Glutamatergic neuron (in vitro differentiated cells): ENCODE data around the gene SIM1. TPM values are rescaled to one million over a fixed set of nuclear protein-coding genes. Genes with fewer than 3 reads are reported as not detected.

Source experiments
- DNase-seq: peaks from one replicate; pipeline ENCODE4 v3.0.0; 2022
- H3K27ac Mint-ChIP-seq: one replicate; pipeline ENCODE4 v1.8.0; 2020; ENCODE audit warnings: mild to moderate bottlenecking, mixed read lengths, inconsistent platforms; ENCODE audit not compliant: unreplicated experiment
- H3K27me3 Mint-ChIP-seq: one replicate; pipeline ENCODE4 v1.8.0; 2020; ENCODE audit warnings: mild to moderate bottlenecking, moderate library complexity, mixed read lengths, inconsistent platforms; ENCODE audit not compliant: unreplicated experiment
- H3K36me3 Mint-ChIP-seq: one replicate; pipeline ENCODE4 v1.8.0; 2020; ENCODE audit warnings: mild to moderate bottlenecking, mixed read lengths, inconsistent platforms; ENCODE audit not compliant: unreplicated experiment
- H3K4me1 Mint-ChIP-seq: one replicate; pipeline ENCODE4 v1.8.0; 2020; ENCODE audit warnings: mild to moderate bottlenecking, low read depth, mixed read lengths, inconsistent platforms; ENCODE audit not compliant: unreplicated experiment
- H3K4me3 Mint-ChIP-seq: one replicate; pipeline ENCODE4 v1.8.0; 2020; ENCODE audit warnings: mild to moderate bottlenecking, mixed read lengths, inconsistent platforms; ENCODE audit not compliant: unreplicated experiment
- H3K9me3 Mint-ChIP-seq: one replicate; pipeline ENCODE4 v1.8.0; 2020; ENCODE audit warnings: mild to moderate bottlenecking, moderate library complexity, mixed read lengths, inconsistent platforms; ENCODE audit not compliant: unreplicated experiment
- total RNA-seq: library from RNA; stranded (reverse); fragmentation: NEBNext Ultra II Directional; extraction: Animal tissue kit (Norgen Biotek cat#: 25700); gene quantifications from one replicate; pipeline ENCODE4 v1.2.1, GENCODE V29; 2021; ENCODE audit not compliant: unreplicated experiment
- TF ChIP-seq, protein P1 (sequence below): fragments of 200-600 bp; sonication (generic); IDR thresholded peaks from one replicate; pipeline ENCODE4 v1.5.0; 2021; ENCODE audit not compliant: partially characterized antibody, unreplicated experiment

Gene SIM1
- total RNA-seq, 1 donor from 2014 or later = 49.8 TPM

DNA sequence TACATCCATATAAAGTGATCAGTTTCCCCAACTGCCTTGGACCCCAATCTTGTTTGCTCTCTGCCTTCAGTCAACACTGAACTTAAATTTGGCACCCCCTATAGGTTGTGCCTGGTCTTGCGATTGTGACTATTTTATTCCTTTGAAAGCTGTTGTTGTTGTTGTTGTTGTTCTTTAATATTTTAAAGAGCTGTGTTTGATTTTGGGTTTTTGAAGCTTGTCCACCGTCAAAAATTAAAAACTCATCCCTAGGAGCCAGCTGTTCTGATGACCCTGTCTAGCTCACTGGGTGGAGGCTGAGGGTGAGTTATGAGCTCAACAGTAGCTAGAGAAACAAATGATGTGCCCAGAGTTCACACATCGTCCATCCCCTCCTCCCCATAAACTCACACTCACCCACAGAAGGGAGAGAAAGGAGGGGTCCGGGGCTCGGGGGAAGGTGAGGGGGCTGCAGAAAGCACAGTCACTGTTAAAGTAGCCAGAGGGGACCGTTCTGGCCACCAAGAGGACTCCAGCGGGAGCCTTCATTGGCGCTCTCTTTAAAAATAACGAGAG is 4.0 kb downstream of the SIM1 start:
- Mint-ChIP-seq H3K27me3 (peaks cover 46% of the 10 kb centered on the region), H3K9me3 (peaks cover 50% of the 10 kb centered on the region), H3K4me3 (peak overlapping the region; percentile 96), H3K4me1 (peaks cover 22% of the 10 kb centered on the region), H3K27ac (peak overlapping the region; percentile 97), H3K36me3 (no peaks in the 10 kb centered on the region)
- DNase-seq = no peak
- TF ChIP-seq, protein P1, sequence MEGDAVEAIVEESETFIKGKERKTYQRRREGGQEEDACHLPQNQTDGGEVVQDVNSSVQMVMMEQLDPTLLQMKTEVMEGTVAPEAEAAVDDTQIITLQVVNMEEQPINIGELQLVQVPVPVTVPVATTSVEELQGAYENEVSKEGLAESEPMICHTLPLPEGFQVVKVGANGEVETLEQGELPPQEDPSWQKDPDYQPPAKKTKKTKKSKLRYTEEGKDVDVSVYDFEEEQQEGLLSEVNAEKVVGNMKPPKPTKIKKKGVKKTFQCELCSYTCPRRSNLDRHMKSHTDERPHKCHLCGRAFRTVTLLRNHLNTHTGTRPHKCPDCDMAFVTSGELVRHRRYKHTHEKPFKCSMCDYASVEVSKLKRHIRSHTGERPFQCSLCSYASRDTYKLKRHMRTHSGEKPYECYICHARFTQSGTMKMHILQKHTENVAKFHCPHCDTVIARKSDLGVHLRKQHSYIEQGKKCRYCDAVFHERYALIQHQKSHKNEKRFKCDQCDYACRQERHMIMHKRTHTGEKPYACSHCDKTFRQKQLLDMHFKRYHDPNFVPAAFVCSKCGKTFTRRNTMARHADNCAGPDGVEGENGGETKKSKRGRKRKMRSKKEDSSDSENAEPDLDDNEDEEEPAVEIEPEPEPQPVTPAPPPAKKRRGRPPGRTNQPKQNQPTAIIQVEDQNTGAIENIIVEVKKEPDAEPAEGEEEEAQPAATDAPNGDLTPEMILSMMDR = peak; percentile 89

DNA sequence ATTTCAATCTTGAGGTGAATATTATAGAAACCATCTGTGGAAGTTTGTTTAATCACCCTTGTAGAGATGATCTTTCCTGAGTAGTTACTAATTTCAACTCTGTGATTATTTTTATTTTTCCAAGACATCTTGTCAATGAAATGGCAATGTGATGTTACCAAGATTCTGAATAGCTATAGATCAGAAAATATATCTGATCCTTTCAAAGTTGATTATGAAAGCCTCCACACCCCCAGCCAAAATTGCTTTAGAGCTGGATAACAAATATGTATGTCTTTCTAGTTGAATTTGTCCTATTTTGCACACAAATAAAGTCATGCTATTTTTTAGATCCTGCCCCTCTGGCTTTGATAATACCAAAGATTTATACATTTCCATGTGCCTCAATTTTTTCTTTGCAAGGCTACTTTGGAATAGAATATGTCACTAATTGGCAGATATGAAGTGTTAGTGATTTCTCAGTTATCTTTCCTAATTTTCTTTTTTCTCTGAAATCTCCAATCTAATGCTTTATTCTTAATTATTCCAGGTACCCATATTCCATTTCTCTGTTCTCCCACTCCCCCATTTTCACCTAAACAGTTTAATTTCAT is 5.0 kb downstream of the SIM1 start:
- H3K4me3 Mint-ChIP-seq = peak overlapping the region; percentile 96

DNA sequence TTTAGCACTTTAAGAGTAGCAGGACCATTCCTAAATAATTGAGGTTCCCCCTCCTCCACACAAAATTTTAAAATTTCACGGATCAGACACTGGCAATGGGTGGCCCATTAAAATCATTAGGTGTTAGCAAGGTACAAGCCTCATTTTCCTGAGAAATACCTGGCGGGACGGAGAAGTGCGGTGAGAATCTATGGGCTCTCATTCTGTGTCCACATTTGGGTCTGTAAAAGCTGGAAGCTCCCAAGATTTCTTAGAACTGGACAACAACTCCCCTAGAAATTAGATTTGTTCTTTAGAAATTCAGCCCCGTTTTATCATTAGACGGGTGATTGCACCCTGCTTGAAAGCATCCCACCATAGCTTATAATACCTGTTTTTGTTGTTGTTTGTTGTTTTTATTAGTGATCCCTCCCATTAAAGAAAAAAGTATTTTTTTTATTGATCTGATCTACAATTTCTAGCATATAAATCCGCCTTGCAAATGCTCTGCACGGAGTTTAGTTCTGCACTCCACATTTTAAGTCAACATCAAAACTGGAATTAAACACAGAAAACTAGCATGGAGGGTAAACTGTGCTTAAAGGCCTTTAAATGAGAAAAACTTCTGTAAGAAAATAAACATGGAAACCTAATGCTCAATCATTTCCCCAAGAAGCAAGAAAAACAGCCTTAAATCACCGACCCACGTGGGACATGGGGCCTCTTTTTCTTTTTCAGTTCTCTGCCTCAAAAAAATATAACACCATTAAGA is 5.7 kb downstream of the SIM1 start:
- DNase-seq = no peak
- peaks cover 52% of the 10 kb centered on the region for H3K9me3 Mint-ChIP-seq
- peaks cover 50% of the 10 kb centered on the region for H3K27me3 Mint-ChIP-seq
- TF ChIP-seq, protein P1 = no peak
- peak overlapping the region; percentile 96 for H3K4me3 Mint-ChIP-seq
- H3K27ac Mint-ChIP-seq = peak overlapping the region; percentile 95
- H3K36me3 Mint-ChIP-seq = no peaks in the 10 kb centered on the region
- peaks cover 29% of the 10 kb centered on the region for H3K4me1 Mint-ChIP-seq

More for the DNA sequence above, 5.0 kb downstream of the SIM1 start:
- Mint-ChIP-seq H3K4me1 (peaks cover 29% of the 10 kb centered on the region), H3K27ac (peak overlapping the region; percentile 95), H3K36me3 (no peaks in the 10 kb centered on the region), H3K9me3 (peaks cover 50% of the 10 kb centered on the region), H3K27me3 (peaks cover 50% of the 10 kb centered on the region)
- TF ChIP-seq, protein P1 = no peak
- DNase-seq = no peak

DNA sequence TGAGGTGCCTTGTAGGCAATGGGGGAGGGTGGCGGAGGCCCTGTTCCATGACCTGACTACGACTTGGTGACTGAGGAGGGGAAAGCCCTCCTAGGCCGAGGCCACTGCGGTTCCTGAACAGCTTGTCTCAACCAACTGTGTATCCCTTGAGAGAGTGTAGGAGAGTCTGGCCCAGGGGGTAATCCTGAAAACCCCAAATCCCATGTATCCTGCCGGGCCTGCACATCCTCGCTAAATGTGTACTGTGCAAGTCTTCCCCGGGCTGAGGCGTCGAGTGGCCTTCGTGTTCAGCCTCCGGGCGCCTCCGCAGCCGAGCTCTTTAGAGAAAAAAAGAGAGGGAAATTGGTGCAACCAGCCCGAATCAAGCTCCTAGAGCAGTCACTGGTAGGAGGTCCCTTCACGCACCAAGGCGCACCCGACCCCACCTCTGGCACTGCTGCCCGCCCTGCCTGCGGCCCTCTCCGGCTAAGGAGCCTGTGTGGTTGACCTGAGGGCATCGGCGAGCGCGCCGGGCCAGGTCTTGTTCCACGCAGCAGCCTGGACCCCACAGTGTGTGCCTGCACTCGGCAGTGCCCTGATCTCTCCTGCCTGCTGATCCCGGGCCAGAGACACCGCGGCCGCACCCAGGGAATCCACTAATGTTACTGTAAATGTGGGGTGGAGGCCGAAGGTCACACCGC is 7.3 kb downstream of the SIM1 start:
- DNase-seq = peak; percentile 53
- peak overlapping the region; percentile 96 for H3K4me3 Mint-ChIP-seq
- peak overlapping the region; percentile 95 for H3K27ac Mint-ChIP-seq
- H3K27me3 Mint-ChIP-seq = peaks cover 40% of the 10 kb centered on the region
- H3K4me1 Mint-ChIP-seq = peaks cover 25% of the 10 kb centered on the region
- no peaks in the 10 kb centered on the region for H3K36me3 Mint-ChIP-seq
- peaks cover 41% of the 10 kb centered on the region for H3K9me3 Mint-ChIP-seq
- TF ChIP-seq, protein P1 = no peak
